GM12873 (cell line): ENCODE data around the gene GPR108.

ENCODE experiments used
- TF ChIP-seq, protein P1 (sequence below): IDR thresholded peaks from 2 replicates; pipeline ENCODE4 v1.5.1; 2012; ENCODE audit warnings: low read depth, mild to moderate bottlenecking, moderate library complexity, low read length, control low read depth; ENCODE audit not compliant: insufficient read depth; ENCODE audit errors: missing control alignments

GPR108 gene

DNA sequence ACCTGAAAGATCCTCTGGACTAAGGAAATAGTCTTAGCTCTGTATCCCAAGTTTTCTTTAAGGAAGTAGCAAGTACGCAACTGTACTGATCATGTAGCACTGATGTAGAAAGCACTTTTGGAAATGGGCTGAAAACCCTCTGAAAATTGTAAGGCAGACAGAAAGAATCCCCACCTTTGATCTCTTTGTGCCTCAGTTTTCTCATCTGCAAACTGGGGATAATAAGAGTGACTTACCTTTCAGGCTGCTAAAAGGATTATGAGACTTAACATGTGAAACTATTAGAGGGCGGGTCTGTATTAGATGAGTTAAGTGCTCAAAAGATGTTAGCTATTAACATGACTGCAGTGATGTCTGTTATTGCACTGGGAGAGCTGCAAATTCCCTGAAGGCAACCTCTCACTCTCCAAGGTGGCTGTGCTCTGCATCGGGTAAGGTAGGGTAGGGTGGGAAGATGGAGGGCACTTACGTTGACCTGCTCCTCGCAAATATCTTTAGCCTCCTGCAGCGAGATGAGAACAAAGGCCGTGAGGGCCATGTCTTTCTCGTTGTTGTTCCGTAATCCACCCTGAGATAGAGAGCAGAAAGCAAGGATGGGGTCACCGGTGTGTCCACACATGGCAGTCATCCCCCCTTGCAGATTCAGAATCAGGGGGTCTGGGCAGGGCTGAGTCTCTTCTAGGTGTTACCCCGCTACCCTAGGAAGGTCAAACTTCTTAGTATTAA, 47.1 kb downstream of the GPR108 start:
- TF ChIP-seq, protein P1, sequence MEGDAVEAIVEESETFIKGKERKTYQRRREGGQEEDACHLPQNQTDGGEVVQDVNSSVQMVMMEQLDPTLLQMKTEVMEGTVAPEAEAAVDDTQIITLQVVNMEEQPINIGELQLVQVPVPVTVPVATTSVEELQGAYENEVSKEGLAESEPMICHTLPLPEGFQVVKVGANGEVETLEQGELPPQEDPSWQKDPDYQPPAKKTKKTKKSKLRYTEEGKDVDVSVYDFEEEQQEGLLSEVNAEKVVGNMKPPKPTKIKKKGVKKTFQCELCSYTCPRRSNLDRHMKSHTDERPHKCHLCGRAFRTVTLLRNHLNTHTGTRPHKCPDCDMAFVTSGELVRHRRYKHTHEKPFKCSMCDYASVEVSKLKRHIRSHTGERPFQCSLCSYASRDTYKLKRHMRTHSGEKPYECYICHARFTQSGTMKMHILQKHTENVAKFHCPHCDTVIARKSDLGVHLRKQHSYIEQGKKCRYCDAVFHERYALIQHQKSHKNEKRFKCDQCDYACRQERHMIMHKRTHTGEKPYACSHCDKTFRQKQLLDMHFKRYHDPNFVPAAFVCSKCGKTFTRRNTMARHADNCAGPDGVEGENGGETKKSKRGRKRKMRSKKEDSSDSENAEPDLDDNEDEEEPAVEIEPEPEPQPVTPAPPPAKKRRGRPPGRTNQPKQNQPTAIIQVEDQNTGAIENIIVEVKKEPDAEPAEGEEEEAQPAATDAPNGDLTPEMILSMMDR = no peak

GRCh38 chr19:6687114-6687513, 50.3 kb downstream of the GPR108 start:
- TF ChIP-seq, protein P1 = no peak

- TF ChIP-seq, protein P1 = no peak
Measured at GRCh38 chr19:6686628-6686975, 50.8 kb downstream of the GPR108 start.

- TF ChIP-seq, protein P1 = no peak
Measured at GRCh38 chr19:6685962-6686627, 51.3 kb downstream of the GPR108 start.

GRCh38 chr19:6685482-6685881, 51.9 kb downstream of the GPR108 start:
- TF ChIP-seq, protein P1 = no peak

- TF ChIP-seq, protein P1 = no peak
Measured at GRCh38 chr19:6683971-6684370, 53.4 kb downstream of the GPR108 start.

- TF ChIP-seq, protein P1 = no peak
Measured at GRCh38 chr19:6682607-6683128, 54.7 kb downstream of the GPR108 start.
